NCI-H510A treated with DMSO at 0.1 percent for 48 hours (cell line): ENCODE measurements around the gene MINDY3.

Experiments
- DNase-seq: peaks from one replicate; lab custom pipeline; 2025; lab: John Stamatoyannopoulos, UW

MINDY3 gene

DNA sequence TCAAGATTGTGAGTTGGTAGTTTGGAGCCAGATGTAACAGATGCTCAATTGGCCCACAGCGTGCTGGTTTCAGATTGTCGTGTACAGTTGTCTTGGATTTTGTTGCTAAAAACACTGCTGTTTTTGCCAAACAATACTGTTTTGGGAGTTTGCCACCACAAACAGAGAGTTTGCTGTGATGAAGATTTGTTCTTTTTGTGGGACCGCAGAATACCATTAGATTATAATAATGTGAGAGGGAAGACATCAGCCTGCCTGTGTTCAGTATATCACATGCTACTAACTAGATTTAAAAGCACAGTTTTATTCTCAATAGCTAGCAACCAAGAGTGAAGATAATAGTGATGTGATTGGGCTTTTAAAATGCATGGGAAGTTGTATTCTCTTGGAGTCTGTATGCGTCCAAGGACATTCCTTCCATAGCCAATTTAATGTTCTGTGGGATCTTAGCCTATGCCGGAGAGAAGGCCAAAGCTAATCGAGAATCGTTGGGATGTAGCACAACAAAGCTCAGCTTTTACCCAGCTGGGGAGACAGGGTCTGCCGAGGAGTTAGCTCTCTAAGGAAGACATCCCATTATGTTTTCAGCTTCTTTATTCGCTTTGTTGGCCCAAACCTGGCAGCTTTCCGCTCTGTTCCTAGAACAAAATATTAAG lies 121.9 kb downstream of the MINDY3 start:
- no peak for DNase-seq

DNA sequence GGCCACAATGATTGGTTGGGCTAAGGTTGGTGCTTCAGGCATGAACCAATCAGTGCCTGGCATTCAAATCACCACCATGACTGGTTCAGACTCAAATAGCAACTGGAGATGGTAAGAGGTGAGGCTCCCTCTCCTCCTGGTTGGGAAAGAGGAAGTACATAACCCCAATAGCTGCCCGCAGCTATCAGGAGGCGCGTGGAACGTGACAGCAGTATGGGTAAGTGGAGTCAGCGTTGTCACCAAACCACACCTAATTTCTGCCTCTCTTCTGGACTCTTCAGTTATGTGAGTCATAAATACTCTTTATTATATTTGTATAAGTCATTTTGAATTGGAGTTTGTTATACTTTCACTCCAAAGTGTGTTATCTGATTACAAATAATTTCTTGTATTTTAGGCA lies 122.7 kb downstream of the MINDY3 start:
- DNase-seq = no peak

DNA sequence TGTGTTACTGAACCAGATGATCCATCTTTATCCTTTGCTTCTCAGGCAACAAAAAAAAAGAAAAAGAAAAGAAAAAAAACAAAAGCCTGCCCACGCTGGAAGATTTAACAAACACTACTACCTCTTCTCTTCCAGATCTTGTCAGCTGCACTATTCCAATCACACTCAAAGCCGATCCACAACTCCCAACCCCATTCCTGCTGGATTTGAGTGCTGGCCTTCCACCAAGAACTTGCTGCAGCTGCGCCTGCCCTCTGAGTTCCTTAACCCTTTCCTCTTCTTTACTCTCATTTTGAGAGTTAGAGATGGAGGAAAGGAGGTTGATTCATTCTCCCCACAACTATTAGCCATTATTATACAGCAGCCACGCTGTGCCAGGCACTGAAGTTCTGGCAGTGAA lies 124.5 kb downstream of the MINDY3 start:
- DNase-seq = no peak

DNA sequence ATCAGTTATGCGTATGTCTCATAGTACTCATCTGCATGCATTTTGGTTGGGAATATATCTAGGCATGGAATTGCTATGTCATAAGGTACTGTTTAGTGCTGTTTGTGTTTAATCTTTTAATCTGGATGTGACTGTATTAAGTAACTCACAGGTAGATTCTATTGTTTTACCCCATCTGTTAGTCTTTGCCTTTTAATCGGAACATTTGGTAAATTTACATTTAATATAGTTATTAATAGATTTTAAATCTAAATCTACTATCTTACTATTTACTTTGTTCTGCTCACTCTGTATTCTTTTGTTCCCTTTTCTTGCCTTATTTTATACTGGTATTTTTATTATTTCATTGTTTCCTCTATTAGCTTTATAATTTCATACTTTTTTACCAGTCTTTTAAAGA lies 130.0 kb downstream of the MINDY3 start:
- DNase-seq = no peak

DNA sequence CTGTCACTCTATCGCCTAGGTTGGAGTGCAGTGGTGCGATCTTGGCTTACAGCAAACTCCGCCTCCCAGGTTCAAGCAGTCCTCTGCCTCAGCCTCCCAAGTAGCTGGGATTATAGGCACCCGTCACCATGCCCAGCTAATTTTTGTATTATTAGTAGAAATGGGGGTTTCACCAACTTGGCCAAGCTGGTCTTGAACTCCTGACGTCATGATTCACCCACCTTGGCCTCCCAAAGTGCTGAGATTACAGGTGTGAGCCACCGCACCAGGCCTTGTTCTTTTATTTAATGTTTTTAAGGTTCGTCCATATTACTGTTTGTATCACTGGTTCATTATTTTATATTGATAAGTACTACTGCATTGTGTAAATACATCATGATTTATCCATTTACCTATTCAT lies 130.4 kb downstream of the MINDY3 start:
- no peak for DNase-seq
